LHCN-M2 (cell line): ENCODE results near the gene MXD1. TPM values are rescaled to one million over a fixed set of nuclear protein-coding genes. Genes with fewer than 3 reads are reported as not detected.
"Not testable (repeated sequence)": the region's sequence is repeated elsewhere in the genome, so short reads cannot be mapped to it uniquely, and the experiment has no call there.

Source experiments
- DNase-seq: peaks from one replicate; pipeline ENCODE4 v3.0.0-alpha.2; 2012; ENCODE audit warnings: low read depth
- total RNA-seq: library from RNA; depleted of rRNA; stranded (reverse); fragments of >200 nt; gene quantifications from 2 replicates; pipeline ENCODE4 v1.2.3, GENCODE V29; 2014

The MXD1 gene
- total RNA-seq, 1 experiment from 2014 or later: 1.8 TPM

- DNase-seq: no peak
Measured at GRCh38 chr2:69933254-69933828, 18.4 kb downstream of the MXD1 start.

GRCh38 chr2:69933839-69934613 lies 19.1 kb downstream of the MXD1 start:
- DNase-seq: peak; percentile 66

- no peak for DNase-seq
Measured at GRCh38 chr2:69934614-69934908, 19.7 kb downstream of the MXD1 start.

- no peak for DNase-seq
Measured at GRCh38 chr2:69935011-69935410, 20.1 kb downstream of the MXD1 start.

GRCh38 chr2:69936906-69937305 lies 22.0 kb downstream of the MXD1 start:
- DNase-seq: no peak

GRCh38 chr2:69937968-69938367 lies 23.1 kb downstream of the MXD1 start:
- no peak for DNase-seq

- DNase-seq: no peak
Measured at GRCh38 chr2:69939722-69940121, 24.8 kb downstream of the MXD1 start.

GRCh38 chr2:69940691-69941090 lies 25.8 kb downstream of the MXD1 start:
- DNase-seq: no peak

- DNase-seq: no peak
Measured at GRCh38 chr2:69943000-69943842, 28.3 kb downstream of the MXD1 start.

GRCh38 chr2:69943843-69944525 lies 29.1 kb downstream of the MXD1 start:
- DNase-seq: no peak

- no peak for DNase-seq
Measured at GRCh38 chr2:69944756-69945155, 29.8 kb downstream of the MXD1 start.

GRCh38 chr2:69945441-69945840 lies 30.5 kb downstream of the MXD1 start:
- no peak for DNase-seq

GRCh38 chr2:69945941-69946340 lies 31.0 kb downstream of the MXD1 start:
- no peak for DNase-seq

GRCh38 chr2:69946351-69947324 lies 31.7 kb downstream of the MXD1 start:
- peak; percentile 73 for DNase-seq

- DNase-seq: no peak
Measured at GRCh38 chr2:69947325-69947931, 32.5 kb downstream of the MXD1 start.

GRCh38 chr2:69948032-69948962 lies 33.4 kb downstream of the MXD1 start:
- DNase-seq: no peak

GRCh38 chr2:69948963-69949645 lies 34.2 kb downstream of the MXD1 start:
- no peak for DNase-seq

GRCh38 chr2:69950241-69950640 lies 35.3 kb downstream of the MXD1 start:
- no peak for DNase-seq

- DNase-seq: not testable (repeated sequence)
Measured at GRCh38 chr2:69950671-69951070, 35.8 kb downstream of the MXD1 start.
